ENCODE data around the gene LPIN2.

LPIN2 gene

DNA sequence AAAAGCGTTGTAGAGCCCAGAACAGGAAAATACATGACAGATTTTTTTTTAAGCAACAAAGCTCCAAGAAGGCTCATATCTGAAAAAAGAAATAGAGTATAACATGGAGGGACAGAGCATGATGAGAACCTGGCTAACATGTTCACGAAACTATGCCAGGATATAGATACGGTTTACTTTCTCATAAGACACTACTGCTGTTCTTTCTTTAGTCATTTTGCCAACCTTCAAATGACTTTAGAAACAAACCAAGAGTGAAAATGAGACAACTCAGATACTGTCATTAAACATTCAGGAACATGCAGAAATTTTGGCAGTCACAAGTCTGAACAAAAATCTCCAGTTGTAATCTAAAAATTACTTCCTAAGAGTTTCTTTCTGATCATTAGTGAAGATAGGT lies 14.3 kb downstream of the LPIN2 start:
- Histone ChIP-seq H3K36me3 (ENCODE audit: control insufficient read depth, low read depth, low read length) (peaks cover 6% of the 10 kb centered on the region), H3K9me3 (ENCODE audit: control insufficient read depth, low read depth, low read length) (no peaks in the 10 kb centered on the region), H3K27me3 (ENCODE audit: control insufficient read depth, insufficient read depth, low read length) (no peaks in the 10 kb centered on the region), H3K9ac (ENCODE audit: low read length) (no peak overlapping the region), H3K4me1 (ENCODE audit: control insufficient read depth, low read depth, low read length) (peaks cover 28% of the 10 kb centered on the region), H3K27ac (ENCODE audit: low read length) (peak overlapping the region; percentile 10), H3K4me3 (ENCODE audit: low read length) (no peak overlapping the region)

DNA sequence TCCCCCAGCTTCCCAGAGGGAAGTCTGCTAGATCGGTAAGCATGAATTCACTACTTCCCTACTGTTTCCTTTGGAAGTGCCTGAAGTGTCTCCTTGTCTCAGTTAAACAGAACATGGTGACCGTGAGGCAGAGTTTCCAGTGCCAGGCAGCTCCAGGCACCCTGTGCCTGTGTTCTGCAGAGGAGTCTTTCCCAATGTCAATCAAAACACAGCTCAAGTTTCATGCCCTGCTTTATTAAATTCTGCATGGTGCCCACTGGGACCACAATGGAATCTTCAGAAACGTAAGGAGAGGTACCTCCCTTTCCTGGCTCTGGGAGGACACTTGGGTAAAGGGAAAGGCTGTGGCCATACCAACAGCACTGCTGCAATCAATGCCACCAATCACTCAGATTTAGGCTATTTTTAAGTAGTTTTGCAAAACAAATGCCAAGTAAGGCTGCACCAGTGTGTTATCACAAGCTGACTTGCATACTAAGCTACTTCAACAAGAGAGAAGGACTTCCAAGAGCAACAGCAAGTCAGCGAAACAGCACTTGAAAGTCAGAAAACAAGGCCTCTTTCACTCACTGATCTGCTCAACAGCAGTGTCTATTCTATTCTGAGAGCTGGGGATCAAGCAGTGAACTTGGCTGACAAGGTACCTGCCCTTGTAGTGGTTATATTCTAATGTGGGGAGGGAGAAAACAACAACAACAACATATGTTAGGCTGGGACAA lies 14.9 kb downstream of the LPIN2 start:
- Histone ChIP-seq H3K27ac (ENCODE audit: low read length) (peak overlapping the region; percentile 2), H3K27me3 (ENCODE audit: control insufficient read depth, insufficient read depth, low read length) (no peaks in the 10 kb centered on the region), H3K4me3 (ENCODE audit: low read length) (no peak overlapping the region), H3K36me3 (ENCODE audit: control insufficient read depth, low read depth, low read length) (peaks cover 1% of the 10 kb centered on the region), H3K9me3 (ENCODE audit: control insufficient read depth, low read depth, low read length) (no peaks in the 10 kb centered on the region), H3K4me1 (ENCODE audit: control insufficient read depth, low read depth, low read length) (peaks cover 28% of the 10 kb centered on the region), H3K9ac (ENCODE audit: low read length) (no peak overlapping the region)

DNA sequence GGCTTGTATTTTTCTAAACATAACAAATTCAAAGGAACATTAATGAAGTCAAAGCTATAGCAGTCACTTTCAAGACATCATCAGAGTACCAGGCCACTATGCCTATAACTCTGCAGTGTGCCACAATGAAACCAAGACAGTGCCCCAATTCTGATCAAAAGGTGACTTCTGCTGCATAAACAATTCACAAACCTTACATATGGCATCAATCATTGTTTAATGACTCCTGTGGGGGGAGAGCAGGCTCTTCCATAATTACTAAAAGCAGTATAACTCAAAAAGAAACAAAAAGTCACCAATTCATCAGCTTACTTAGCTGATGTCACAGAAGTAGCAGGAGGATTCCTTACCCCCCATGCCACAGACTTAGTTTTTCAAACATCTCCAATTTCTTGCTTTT lies 15.5 kb downstream of the LPIN2 start:
- Histone ChIP-seq H3K36me3 (ENCODE audit: control insufficient read depth, low read depth, low read length) (no peaks in the 10 kb centered on the region), H3K4me3 (ENCODE audit: low read length) (no peak overlapping the region), H3K4me1 (ENCODE audit: control insufficient read depth, low read depth, low read length) (peaks cover 24% of the 10 kb centered on the region), H3K9me3 (ENCODE audit: control insufficient read depth, low read depth, low read length) (no peaks in the 10 kb centered on the region), H3K9ac (ENCODE audit: low read length) (no peak overlapping the region), H3K27ac (ENCODE audit: low read length) (no peak overlapping the region), H3K27me3 (ENCODE audit: control insufficient read depth, insufficient read depth, low read length) (no peaks in the 10 kb centered on the region)

DNA sequence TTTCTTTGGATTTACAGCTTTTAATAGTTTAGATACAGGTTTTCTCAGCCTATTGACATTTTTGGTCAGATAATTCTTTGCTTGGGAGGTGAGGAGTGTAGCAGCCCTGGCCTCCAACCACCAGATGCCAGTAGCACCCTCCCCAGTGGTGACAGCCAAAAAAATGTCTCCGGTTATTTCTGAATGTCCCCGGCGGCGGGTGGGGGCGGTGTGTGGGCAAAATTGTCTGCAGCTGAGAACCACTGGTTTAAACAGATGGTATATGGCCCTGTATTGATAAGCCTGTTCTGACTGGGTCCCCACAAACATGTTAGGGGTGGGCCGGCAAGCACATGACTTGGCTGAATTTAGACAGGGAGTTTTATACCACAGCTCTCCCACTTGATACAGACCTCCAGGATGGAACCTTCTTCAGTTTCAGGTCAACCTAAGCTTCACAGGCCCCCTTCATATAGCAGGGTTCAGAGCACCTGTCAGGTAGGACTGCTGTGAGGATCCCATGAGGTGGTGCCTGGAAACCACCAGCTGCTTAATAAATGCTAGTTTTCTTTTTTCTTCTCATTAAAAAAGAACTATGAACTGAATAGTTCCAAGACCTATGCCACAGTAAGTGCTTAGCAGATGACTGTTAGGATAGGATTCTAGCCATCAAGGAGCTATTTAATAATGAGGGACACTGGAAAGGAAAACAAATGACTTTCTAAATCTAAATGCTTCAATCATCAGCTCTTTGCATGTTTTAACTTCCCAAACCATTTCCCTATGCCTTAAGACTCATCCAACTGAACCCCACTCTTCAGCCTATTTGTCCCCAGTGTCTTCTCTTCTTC lies 18.1 kb downstream of the LPIN2 start:
- Histone ChIP-seq H3K9ac (ENCODE audit: low read length) (no peak overlapping the region), H3K9me3 (ENCODE audit: control insufficient read depth, low read depth, low read length) (no peaks in the 10 kb centered on the region), H3K36me3 (ENCODE audit: control insufficient read depth, low read depth, low read length) (no peaks in the 10 kb centered on the region), H3K4me1 (ENCODE audit: control insufficient read depth, low read depth, low read length) (peaks cover 21% of the 10 kb centered on the region), H3K4me3 (ENCODE audit: low read length) (no peak overlapping the region), H3K27ac (ENCODE audit: low read length) (no peak overlapping the region), H3K27me3 (ENCODE audit: control insufficient read depth, insufficient read depth, low read length) (no peaks in the 10 kb centered on the region)

DNA sequence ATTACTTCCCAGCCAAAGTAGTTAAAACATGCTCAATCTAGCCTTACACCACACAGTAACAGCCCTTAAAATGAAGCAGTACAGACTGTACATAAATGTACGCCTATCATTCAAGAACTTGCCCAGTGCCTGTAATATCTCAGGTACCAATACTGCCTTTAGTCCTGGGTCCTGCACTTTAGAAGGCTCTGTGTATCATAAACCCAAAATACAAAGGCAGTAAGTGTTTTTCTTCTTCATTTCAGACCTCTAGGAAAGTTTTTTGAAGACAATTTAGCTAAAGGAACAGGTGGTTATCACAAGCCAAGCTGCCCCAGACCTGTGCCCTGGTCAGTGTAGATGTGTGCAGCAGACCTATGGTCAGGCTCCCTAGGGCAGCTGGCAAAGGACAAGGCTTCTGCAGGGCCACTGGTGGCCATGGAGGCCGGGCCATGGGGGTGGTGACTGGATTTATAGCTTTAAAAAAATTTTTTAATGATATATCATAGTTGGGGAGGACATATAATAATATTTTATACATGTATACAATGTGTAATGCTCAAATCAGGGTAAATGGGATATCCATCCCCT lies 18.8 kb downstream of the LPIN2 start:
- Histone ChIP-seq H3K27me3 (ENCODE audit: control insufficient read depth, insufficient read depth, low read length) (no peaks in the 10 kb centered on the region), H3K4me1 (ENCODE audit: control insufficient read depth, low read depth, low read length) (peaks cover 16% of the 10 kb centered on the region), H3K36me3 (ENCODE audit: control insufficient read depth, low read depth, low read length) (no peaks in the 10 kb centered on the region), H3K9me3 (ENCODE audit: control insufficient read depth, low read depth, low read length) (no peaks in the 10 kb centered on the region), H3K4me3 (ENCODE audit: low read length) (no peak overlapping the region), H3K9ac (ENCODE audit: low read length) (no peak overlapping the region), H3K27ac (ENCODE audit: low read length) (no peak overlapping the region)

DNA sequence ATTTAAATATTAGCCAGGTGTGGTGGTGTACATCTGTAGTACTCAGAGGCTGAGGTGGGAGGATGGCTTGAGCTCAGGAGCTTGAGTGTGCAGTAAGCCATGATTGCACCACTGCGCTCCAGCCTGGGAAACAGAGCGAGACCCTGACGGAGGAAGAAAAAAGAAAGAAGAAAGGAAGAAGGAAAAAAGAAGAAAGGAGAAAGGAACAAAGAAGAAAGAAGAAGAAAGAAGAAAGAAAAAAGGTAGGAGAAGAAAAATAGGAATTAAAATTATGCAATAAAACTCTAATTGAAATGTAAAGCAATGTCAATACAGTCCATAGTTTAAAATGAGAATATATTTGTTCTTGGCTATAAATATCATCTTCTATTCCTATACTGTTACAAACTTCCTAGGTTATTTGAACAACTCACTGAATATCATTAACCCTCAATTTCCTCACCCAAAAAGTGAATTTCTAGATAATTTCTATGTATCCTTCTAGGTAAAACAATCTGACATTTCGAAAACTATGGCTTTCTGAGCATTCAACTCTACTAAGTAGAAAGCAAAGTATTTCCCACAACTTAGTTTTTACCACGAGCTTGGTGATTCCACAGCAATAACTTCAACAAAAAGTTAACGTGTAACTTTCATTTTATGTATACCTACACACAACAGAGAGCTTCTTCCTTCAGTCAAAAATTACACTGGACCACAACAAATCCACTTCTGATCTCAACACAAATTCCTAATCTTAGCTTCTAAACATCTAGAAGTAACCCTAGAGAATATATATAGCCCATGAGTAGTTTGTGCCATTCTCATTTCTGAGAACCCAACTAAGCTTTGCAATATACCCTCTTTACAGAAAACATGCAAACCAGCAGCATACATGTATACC lies 19.7 kb downstream of the LPIN2 start:
- H3K9ac ChIP-seq (ENCODE audit: low read length) = no peak overlapping the region
- peaks cover 7% of the 10 kb centered on the region for H3K4me1 ChIP-seq (ENCODE audit: control insufficient read depth, low read depth, low read length)
- H3K4me3 ChIP-seq (ENCODE audit: low read length) = no peak overlapping the region
- no peaks in the 10 kb centered on the region for H3K27me3 ChIP-seq (ENCODE audit: control insufficient read depth, insufficient read depth, low read length)
- no peaks in the 10 kb centered on the region for H3K9me3 ChIP-seq (ENCODE audit: control insufficient read depth, low read depth, low read length)
- H3K36me3 ChIP-seq (ENCODE audit: control insufficient read depth, low read depth, low read length) = no peaks in the 10 kb centered on the region
- H3K27ac ChIP-seq (ENCODE audit: low read length) = no peak overlapping the region

DNA sequence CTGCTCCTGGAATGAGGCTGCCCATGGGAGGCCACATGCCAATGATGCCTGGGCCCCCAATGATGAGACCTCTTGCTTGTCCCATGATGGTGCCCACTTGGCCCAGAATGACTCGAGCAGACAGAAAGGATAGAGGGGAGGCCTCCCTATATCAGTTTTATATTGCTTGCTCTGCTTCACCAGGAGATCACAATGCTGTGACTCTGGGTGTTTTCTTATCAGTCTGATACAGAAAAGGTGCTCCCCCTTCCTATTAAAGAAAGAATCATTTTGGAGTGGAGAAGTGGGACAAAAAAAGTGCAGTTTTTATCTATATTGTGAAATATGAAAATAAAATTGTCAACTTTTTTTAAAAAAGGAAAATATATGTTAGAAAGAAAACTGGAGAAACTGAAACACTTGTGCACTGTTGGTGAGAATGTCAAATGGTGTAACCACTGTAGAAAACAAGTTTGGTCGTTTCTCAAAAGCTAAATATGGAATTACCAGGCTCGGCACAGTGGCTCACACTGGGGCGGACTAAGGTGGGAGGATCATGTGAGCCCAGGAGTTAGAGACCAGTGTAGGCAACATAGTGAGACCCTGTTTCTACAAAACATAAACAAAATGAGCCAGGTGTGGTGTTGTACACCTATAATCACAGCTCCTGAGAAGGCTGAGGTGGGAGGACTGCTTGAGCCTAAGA lies 21.8 kb downstream of the LPIN2 start:
- Histone ChIP-seq H3K9me3 (ENCODE audit: control insufficient read depth, low read depth, low read length) (no peaks in the 10 kb centered on the region), H3K4me1 (ENCODE audit: control insufficient read depth, low read depth, low read length) (no peaks in the 10 kb centered on the region), H3K27me3 (ENCODE audit: control insufficient read depth, insufficient read depth, low read length) (no peaks in the 10 kb centered on the region), H3K27ac (ENCODE audit: low read length) (no peak overlapping the region), H3K9ac (ENCODE audit: low read length) (no peak overlapping the region), H3K36me3 (ENCODE audit: control insufficient read depth, low read depth, low read length) (no peaks in the 10 kb centered on the region), H3K4me3 (ENCODE audit: low read length) (no peak overlapping the region)

DNA sequence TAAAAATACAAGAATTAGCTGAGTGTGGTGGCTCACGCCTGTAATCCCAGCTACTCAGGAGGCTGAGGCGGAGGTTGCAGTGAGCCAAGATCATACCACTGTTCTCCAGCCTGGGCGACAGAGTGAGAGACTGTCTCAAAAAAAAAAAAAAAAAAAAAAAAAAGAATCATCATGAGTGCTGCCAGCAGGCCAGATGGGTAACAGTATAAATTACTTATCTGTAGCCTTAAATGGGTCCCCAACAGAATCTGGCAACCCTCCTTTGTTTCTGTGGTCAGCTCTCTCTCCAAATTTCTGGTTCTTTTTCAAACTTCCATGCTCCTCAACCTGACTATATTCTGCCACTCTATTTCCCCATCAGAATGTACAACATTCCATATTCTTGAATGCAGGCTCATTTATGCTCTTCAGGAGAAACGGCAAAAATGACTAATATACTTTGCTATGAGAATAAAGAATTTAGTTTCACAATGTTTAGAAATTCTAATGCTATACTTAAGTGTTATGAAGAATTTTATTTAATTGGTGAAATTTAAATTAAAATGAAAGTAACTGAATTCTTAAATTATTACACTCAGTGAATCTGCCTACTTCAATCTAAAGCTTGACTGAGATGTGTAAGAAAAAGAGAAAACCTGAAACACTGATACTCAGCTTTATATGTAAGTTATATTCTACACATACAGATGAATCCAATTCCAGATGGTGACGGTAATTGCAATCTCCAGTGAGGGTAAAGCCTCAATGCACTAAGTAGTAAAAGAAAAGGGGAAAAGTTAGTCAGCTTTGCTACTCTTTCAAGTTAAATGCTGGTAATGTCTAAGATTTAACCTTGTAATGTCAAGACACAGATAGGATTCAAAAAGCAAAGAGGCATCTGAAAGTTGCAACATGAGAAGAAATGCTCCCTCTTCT lies 24.8 kb downstream of the LPIN2 start:
- no peaks in the 10 kb centered on the region for H3K9me3 ChIP-seq (ENCODE audit: control insufficient read depth, low read depth, low read length)
- peaks cover 3% of the 10 kb centered on the region for H3K4me1 ChIP-seq (ENCODE audit: control insufficient read depth, low read depth, low read length)
- no peak overlapping the region for H3K27ac ChIP-seq (ENCODE audit: low read length)
- H3K27me3 ChIP-seq (ENCODE audit: control insufficient read depth, insufficient read depth, low read length) = no peaks in the 10 kb centered on the region
- H3K9ac ChIP-seq (ENCODE audit: low read length) = no peak overlapping the region
- no peaks in the 10 kb centered on the region for H3K36me3 ChIP-seq (ENCODE audit: control insufficient read depth, low read depth, low read length)
- H3K4me3 ChIP-seq (ENCODE audit: low read length) = no peak overlapping the region

DNA sequence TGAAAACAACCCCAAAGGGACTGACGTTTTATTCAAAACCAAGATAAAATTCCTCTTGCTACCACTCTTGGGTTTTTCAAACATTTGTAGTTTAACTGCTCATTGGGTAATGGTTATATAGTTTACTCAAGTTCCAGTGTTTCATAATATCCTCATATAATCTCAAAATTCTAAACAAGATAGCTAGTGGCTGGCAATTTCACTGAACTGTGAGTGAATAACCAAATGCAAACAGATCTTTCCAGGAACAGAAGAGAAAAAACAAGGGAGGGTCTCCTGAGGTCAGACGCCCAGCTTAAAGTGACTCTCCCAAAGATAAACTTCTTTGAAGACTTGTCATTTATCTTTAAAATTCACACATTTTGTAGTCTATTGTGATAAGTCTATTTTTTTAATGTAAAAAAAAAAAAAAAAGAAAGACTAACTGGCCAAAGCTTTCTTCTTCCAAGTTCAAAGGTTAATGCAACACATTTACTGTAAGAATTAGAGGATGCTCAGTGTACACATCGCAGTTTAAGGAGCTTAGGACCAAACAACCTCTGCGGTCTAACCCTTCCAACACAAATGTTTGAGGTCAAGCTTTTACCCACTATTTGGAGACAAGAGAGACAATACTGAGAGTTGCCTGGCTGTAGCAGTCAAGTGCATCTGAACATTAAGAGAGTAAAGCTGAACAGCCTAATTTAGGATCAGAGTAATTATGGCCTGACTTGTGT lies 26.6 kb downstream of the LPIN2 start:
- Histone ChIP-seq H3K27me3 (ENCODE audit: control insufficient read depth, insufficient read depth, low read length) (no peaks in the 10 kb centered on the region), H3K36me3 (ENCODE audit: control insufficient read depth, low read depth, low read length) (no peaks in the 10 kb centered on the region), H3K9ac (ENCODE audit: low read length) (no peak overlapping the region), H3K9me3 (ENCODE audit: control insufficient read depth, low read depth, low read length) (no peaks in the 10 kb centered on the region), H3K4me3 (ENCODE audit: low read length) (no peak overlapping the region), H3K4me1 (ENCODE audit: control insufficient read depth, low read depth, low read length) (peaks cover 21% of the 10 kb centered on the region), H3K27ac (ENCODE audit: low read length) (no peak overlapping the region)

DNA sequence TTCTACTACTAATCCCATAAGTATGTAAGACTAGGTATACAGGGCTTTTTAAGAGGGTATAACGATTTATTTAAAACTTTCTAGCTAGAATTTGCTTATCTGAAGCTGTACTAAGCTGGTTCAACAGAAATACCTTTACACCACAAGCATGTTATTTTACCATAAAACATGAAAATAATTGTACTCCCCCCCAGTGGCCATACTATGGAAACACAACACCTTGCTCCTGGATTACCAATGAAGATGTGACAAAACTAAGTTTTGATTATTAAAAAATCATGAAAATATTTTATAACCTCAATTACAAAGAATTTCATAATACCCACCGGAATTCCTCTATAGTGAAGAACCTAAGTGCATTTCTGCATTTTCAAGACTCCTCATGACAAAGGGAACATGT lies 27.3 kb downstream of the LPIN2 start:
- no peaks in the 10 kb centered on the region for H3K27me3 ChIP-seq (ENCODE audit: control insufficient read depth, insufficient read depth, low read length)
- no peaks in the 10 kb centered on the region for H3K36me3 ChIP-seq (ENCODE audit: control insufficient read depth, low read depth, low read length)
- H3K4me3 ChIP-seq (ENCODE audit: low read length) = no peak overlapping the region
- no peak overlapping the region for H3K27ac ChIP-seq (ENCODE audit: low read length)
- peaks cover 26% of the 10 kb centered on the region for H3K4me1 ChIP-seq (ENCODE audit: control insufficient read depth, low read depth, low read length)
- no peak overlapping the region for H3K9ac ChIP-seq (ENCODE audit: low read length)
- H3K9me3 ChIP-seq (ENCODE audit: control insufficient read depth, low read depth, low read length) = no peaks in the 10 kb centered on the region

Measured in iPS-18a (cell line).